ENCODE data around the gene WDR72. TPM values are rescaled to one million over a fixed set of nuclear protein-coding genes. Genes with fewer than 3 reads are reported as not detected.

The WDR72 gene
- total RNA-seq, 2 experiments from 2014 or later: not detected

GRCh38 chr15:53611145-53611920, 148.1 kb downstream of the WDR72 start:
- CTCF ChIA-PET: no interaction called here
- POLR2A ChIA-PET: no interaction called here

DNA sequence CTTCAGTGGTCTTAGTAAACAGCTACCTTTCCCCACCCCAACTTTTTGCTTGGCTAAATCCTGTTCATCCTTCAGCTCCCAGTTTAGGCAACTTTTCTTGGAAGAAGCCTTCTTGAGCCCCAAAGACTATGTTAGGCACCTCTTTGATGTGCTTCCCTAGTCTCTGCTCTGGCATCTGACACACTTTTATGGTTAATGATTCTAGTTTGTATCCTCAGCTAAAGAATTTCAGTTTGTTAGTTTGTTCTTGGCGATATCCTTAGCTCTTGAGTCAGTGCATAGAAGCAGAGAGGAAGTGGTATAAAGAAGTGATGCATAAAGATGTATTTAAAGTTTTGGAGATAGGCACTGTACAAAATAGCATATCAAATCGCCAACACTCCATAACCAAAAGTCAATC, 168.4 kb downstream of the WDR72 start:
- CTCF ChIA-PET: no interaction called here
- POLR2A ChIA-PET: no interaction called here

- CTCF ChIA-PET: no interaction called here
Measured at GRCh38 chr15:53590380-53590779, 169.1 kb downstream of the WDR72 start.

GRCh38 chr15:53589520-53590057, 169.9 kb downstream of the WDR72 start:
- ChIA-PET CTCF (no interaction called here), POLR2A (no interaction called here)

More at GRCh38 chr15:53590380-53590779, 169.1 kb downstream of the WDR72 start:
- POLR2A ChIA-PET: no interaction called here

- ChIA-PET POLR2A (no interaction called here), CTCF (no interaction called here)
Measured at GRCh38 chr15:53588773-53589172, 170.7 kb downstream of the WDR72 start.

DNA sequence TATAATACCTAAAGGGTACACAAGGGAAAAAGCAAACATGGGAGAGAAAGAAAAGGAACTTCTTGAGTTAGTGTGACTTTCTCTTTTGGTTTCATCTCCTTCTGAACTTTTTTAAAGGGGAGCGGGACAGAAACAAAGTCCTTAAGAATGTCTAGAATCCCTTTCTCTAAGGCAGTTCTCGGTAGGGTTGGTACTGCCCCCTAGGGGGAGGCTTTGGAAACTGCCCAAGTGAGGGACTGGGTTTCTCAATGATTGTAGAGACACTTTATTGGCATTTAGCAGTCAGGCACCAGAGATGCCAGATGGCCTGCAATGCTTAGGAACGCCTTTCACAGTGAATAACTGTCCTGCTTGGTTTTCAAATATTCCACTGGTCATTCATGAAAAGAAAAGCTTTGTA, 172.7 kb downstream of the WDR72 start:
- POLR2A ChIA-PET: no interaction called here
- CTCF ChIA-PET: no interaction called here

DNA sequence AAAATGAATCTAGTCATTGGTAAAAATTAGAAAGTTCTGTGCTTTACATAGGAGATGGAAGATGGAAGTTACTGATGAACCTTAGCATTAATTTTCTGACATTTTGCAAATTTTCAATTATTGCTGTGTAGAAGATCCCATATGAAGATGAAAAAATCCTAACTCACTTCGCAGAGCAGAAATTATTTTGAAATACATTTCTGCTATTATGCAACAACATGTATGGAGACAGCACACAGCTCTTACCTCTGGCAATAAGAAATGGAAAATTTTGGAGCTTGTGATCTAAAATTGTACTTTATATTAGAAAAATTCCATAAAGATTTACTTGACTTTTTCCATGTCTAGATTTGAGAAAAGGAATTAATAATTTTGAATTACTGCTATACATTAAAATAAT, 177.9 kb downstream of the WDR72 start:
- ChIA-PET POLR2A (no interaction called here), CTCF (no interaction called here)

- ChIA-PET CTCF (no interaction called here), POLR2A (no interaction called here)
Measured at GRCh38 chr15:53580366-53580765, 179.1 kb downstream of the WDR72 start.

- POLR2A ChIA-PET: no interaction called here
- CTCF ChIA-PET: no interaction called here
Measured at GRCh38 chr15:53576841-53577240, 182.6 kb downstream of the WDR72 start.

- ChIA-PET CTCF (no interaction called here), POLR2A (no interaction called here)
Measured at GRCh38 chr15:53573091-53573490, 186.4 kb downstream of the WDR72 start.

DNA sequence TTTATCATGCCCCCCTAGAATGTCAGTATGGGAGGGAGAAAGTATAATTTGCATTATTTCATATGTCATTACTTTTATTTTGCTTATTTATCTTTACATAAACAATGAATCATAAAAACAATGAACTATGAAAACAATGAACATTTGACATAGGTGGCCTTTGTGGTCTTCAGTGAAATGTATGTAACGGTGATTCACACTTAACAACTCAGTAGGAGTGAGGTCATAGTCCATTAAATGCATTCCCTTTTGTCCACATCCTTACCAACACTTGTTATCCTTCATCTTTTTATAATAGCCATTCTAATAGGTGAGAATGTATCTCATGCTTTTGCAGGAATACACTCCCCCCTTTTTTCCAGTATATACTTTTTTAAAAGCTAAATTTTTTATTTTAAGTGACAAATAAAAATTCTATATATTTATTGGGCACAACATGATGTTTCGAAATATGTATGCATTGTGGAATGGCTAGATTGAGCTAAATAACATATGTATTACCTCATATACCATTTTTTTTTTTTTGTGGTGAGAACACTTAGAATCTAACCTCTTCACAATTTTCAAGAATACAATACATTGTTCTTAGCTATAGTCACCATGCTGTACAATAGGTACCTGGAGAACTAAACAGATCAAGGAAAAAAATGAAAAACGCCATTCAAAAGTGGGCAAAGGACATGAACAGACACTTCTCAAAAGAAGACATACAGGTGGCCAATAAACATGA, 189.5 kb downstream of the WDR72 start:
- ChIA-PET CTCF (no interaction called here), POLR2A (no interaction called here)

DNA sequence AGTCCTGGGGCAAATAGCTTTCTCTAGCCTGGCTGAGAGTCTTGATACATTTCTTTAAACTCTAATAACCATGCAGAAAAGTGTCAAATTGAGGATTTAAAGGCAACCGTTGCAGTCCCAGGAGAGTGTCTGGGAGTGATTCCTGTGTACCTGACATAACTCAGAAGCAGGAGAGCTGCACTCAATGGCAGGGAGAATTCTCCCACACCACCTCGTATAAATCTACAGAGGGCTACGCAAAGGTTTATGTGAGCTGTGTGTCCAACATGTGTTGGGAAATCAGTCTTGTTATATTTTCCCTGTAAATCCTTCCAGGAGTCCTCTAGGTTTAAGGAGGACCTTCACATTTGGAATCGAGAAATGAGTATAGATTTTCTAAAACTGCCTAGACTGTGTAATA, 192.6 kb downstream of the WDR72 start:
- ChIA-PET CTCF (no interaction called here), POLR2A (no interaction called here)

- ChIA-PET POLR2A (no interaction called here), CTCF (no interaction called here)
Measured at GRCh38 chr15:53565721-53566120, 193.7 kb downstream of the WDR72 start.

GRCh38 chr15:53564647-53565046, 194.8 kb downstream of the WDR72 start:
- CTCF ChIA-PET: no interaction called here
- POLR2A ChIA-PET: no interaction called here

- CTCF ChIA-PET: no interaction called here
- POLR2A ChIA-PET: no interaction called here
Measured at GRCh38 chr15:53563627-53564026, 195.8 kb downstream of the WDR72 start.

DNA sequence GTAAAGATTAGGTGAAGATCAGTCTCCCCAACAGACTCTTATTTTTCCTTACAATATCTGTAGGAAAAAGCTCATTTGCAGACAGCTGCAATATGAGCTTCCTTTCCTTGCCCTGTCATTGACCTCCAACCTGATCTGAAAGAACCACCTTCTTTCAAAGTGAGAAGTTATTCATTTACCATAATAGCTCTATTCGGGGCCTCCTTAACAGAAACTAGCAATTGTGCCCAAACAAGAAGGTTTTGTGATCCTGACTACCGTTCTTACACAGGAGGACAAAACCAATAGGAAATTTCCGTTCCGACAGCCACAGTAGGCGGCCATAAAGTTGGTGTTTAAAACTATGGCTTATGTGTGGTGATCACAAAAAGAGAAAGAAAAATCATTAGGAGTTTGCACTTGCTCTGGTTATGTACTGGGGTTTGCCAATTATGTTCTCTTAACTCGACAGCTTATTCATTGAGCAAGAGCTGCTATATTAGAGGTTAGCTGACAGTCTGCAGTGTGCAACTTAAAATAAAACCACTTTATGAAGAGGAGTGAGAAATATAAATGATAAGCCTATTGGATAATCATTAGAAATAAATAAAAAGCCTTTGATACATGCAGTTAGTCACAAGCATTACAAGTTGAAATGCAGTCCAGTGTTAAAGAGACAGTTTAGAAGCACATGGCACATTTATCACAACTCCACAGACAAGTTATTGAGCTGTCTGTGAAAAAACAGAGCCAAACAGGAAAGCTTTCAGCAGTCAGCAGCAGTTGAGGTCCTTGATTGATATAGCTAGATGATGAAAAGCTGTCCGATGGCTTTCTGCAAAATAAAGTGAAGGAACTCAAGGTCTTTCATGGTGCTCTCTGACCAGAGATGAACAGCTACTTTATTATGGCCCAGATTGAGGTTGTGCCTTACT, 199.8 kb downstream of the WDR72 start:
- ChIA-PET POLR2A (no interaction called here), CTCF (no interaction called here)

- CTCF ChIA-PET: no interaction called here
- POLR2A ChIA-PET: no interaction called here
Measured at GRCh38 chr15:53558384-53558783, 201.1 kb downstream of the WDR72 start.

GRCh38 chr15:53555226-53555625, 204.2 kb downstream of the WDR72 start:
- POLR2A ChIA-PET: no interaction called here
- CTCF ChIA-PET: no interaction called here

- ChIA-PET POLR2A (no interaction called here), CTCF (no interaction called here)
Measured at GRCh38 chr15:53549697-53550305, 209.7 kb downstream of the WDR72 start.

GRCh38 chr15:53548236-53548635, 211.2 kb downstream of the WDR72 start:
- ChIA-PET POLR2A (no interaction called here), CTCF (no interaction called here)
